Epithelial cell of esophagus (primary cell): ENCODE data around the gene MIPEP.

ENCODE experiments used
- DNase-seq: peaks from one replicate; pipeline ENCODE4 v3.0.0; 2010; ENCODE audit warnings: low read depth
- H3K4me3 ChIP-seq: 2 replicates; pipeline ENCODE4 v1.5.1; 2011; ENCODE audit warnings: mild to moderate bottlenecking, low read length, control low read depth
- TF ChIP-seq, protein P1 (sequence below): IDR thresholded peaks from 2 replicates; pipeline ENCODE4 v1.5.1; 2011; ENCODE audit warnings: low read depth, mild to moderate bottlenecking, low read length, control low read depth, inconsistent platforms; ENCODE audit not compliant: insufficient read depth; ENCODE audit errors: missing control alignments

MIPEP gene

DNA sequence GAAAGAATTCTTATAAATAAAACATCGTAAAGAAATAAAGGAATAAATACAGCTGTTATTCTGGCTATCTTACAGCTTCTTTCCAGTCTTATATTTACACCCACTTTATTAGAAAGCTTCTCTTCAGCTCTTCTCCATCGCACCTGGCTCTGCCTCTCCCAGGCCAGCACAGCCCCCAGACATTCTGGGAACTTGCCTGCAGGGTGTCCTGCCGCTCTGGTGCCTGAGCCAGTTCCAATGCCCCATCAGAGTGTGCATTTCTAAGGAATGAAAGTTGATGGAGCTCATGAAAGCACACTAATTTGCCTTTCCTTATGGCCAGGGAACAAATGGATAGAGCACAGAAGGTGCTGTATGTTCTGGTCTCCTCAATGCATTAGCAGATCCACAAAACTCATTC lies 68.7 kb downstream of the MIPEP start:
- no peak overlapping the region for H3K4me3 ChIP-seq
- TF ChIP-seq, protein P1, sequence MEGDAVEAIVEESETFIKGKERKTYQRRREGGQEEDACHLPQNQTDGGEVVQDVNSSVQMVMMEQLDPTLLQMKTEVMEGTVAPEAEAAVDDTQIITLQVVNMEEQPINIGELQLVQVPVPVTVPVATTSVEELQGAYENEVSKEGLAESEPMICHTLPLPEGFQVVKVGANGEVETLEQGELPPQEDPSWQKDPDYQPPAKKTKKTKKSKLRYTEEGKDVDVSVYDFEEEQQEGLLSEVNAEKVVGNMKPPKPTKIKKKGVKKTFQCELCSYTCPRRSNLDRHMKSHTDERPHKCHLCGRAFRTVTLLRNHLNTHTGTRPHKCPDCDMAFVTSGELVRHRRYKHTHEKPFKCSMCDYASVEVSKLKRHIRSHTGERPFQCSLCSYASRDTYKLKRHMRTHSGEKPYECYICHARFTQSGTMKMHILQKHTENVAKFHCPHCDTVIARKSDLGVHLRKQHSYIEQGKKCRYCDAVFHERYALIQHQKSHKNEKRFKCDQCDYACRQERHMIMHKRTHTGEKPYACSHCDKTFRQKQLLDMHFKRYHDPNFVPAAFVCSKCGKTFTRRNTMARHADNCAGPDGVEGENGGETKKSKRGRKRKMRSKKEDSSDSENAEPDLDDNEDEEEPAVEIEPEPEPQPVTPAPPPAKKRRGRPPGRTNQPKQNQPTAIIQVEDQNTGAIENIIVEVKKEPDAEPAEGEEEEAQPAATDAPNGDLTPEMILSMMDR: no peak
- DNase-seq: no peak

DNA sequence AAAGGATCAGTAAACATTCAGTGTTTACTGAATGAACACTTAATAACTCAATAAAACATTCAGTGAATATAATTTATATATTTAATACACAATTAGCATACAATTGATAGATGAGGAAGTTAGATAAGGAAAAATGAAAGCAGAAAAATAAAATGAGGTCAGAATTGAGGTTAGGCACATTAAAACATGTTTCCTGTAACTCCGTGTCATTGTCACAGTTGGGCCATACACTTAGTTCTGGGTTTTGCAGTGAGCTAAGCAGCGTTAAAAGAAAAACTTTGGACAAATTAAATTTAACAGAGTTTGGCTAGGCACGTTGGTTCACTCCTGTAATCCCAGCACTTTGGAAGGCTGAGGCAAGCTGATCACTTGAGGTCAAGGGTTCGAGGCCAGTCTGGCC lies 71.4 kb downstream of the MIPEP start:
- no peak for DNase-seq
- H3K4me3 ChIP-seq: no peak overlapping the region
- TF ChIP-seq, protein P1: no peak

DNA sequence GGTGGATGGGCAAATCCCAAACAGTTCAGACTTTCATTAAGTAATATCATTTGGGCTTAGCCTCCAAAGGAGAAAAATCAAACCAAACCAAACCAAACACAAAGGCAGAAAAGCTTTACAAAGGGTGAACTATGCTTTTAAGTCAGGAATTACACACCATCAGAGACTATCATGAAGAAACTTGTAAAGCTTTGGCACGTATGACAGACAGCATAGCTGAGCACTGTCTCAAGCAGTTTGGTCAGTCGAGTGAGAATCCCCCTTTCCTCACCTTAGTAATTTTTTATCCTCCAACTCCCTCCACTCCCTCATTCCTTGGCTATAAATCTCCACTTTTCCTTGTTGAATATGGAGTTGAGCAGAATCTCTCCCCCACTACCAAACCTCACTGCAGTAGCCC lies 72.1 kb downstream of the MIPEP start:
- DNase-seq: peak; percentile 53

DNA sequence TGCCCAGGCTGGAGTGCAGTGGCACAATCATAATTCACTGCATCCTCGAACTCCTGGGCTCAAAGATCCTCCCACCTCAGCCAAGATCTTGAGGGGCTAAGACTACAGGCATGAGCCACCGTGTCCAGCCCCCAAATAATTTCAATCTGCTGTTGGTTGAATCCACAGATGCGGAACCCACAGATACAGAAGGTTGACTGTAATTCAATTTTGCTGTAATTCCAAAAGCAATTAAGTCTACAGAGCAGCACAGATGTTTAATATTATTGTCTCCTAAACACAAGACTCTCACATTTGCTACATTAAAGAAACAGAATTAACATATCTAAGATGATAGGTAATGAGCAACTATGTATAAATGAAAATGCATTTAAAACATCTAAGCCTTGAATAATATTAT lies 75.6 kb downstream of the MIPEP start:
- no peak for DNase-seq
- TF ChIP-seq, protein P1: no peak
- no peak overlapping the region for H3K4me3 ChIP-seq

More for the DNA sequence above, 72.1 kb downstream of the MIPEP start:
- no peak overlapping the region for H3K4me3 ChIP-seq
- TF ChIP-seq, protein P1: no peak

DNA sequence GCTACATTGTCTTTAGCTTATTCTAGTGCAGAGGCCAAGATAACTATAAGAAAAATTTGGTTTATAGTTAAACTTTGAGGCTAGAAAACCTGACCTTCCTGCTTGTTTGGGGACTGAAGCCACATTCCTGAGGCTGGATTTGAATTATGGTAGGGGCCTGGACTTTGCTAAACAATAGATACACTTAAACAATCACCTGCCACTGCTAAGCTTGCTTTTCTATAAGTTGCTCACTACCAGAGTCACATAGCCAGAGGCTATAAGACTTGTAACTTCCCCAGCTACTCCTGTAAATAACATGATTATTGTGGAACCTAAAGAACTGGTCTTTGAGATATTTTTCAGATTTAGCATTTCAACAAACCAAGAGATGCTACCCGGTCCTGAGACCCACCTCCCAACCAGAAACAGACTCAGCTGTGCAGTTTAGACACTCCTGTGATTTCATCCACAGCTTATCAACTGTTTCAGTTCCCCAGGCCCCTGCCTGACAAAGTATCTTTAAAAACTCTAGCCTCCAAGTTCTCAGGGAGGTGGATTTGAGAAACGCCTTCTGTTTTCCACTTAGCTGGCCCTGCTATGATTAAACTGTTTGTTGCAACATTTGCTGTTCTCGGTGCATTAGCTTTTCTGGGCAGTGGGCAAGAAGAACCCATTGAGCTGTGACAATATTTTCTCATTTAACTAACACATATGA lies 77.7 kb downstream of the MIPEP start:
- DNase-seq: peak; percentile 55
- TF ChIP-seq, protein P1: no peak
- H3K4me3 ChIP-seq: no peak overlapping the region

DNA sequence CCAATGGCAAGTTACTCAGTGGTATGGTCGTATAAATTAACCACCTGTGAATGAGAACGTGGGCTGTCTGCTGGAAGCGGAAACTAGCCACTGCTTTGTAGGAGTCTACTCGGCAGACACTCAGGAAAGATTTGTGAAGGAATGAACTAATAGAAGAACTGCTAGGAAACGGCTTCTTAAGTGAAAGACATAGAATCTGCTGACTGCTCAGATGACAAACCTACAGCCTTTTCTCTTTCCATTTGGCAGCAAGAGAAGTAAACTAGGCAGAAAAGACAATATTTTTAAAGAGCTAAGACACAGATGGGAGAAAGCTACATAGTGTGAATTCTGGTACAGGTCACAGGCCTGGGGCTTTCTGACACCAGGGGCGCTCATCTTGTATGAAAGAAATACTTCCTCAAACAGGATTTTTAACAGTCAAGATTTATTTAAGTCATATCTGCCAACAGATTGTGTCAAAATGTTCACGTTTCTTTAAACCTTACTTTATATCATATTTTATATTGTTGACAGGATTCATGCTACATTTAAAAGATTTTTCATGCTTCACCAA lies 78.4 kb downstream of the MIPEP start:
- no peak for DNase-seq
- H3K4me3 ChIP-seq: no peak overlapping the region
- TF ChIP-seq, protein P1: no peak

DNA sequence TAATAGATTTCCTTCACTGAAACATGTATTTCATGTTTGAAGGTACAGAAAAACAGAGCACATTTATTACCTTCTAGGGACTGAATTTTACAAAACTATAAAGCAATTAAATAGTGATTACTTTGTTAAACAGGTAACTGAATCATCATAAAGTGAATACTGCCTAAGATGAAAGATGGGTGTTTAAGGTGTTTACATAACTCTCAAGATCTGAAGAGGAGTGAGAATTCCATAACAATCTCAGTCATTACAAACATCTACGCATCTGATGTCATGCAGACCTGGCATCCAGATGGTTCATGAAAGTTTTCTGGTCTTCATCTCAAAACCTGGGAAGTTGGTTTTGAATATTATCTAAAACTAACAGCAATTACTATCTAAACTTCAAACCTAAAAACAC lies 80.4 kb downstream of the MIPEP start:
- TF ChIP-seq, protein P1: no peak
- DNase-seq: no peak
- no peak overlapping the region for H3K4me3 ChIP-seq
